Dendritic cell treated with granulocyte-macrophage colony-stimulating factor and Interleukin-4, amounts not matched to agents 40 ng/mL and 50 ng/mL, for 4 days (primary cell): ENCODE results near the gene TBCD.
A peak's percentile ranks its signal among the peaks of the same experiment; 100 is the strongest.

Source experiments
- H3K27ac Mint-ChIP-seq: one replicate; pipeline ENCODE4 v1.8.0; 2022; ENCODE audit warnings: mild to moderate bottlenecking, mixed read lengths
- H3K27me3 Mint-ChIP-seq: one replicate; pipeline ENCODE4 v1.8.0; 2022; ENCODE audit warnings: mild to moderate bottlenecking, mixed read lengths
- H3K36me3 Mint-ChIP-seq: one replicate; pipeline ENCODE4 v1.8.0; 2022; ENCODE audit warnings: low read depth, mixed read lengths
- H3K4me1 Mint-ChIP-seq: one replicate; pipeline ENCODE4 v1.8.0; 2022; ENCODE audit warnings: low read depth, mixed read lengths
- H3K4me3 Mint-ChIP-seq: one replicate; pipeline ENCODE4 v1.8.0; 2022; ENCODE audit warnings: mild to moderate bottlenecking, moderate library complexity, mixed read lengths
- H3K9me3 Mint-ChIP-seq: one replicate; pipeline ENCODE4 v1.8.0; 2022; ENCODE audit warnings: mixed read lengths
- intact Hi-C: fragments of 100-400 bp; cut with micrococcal nuclease; formaldehyde crosslinking; loops from one replicate; pipeline ENCODE4 v1.15.0; 2022

TBCD gene

DNA sequence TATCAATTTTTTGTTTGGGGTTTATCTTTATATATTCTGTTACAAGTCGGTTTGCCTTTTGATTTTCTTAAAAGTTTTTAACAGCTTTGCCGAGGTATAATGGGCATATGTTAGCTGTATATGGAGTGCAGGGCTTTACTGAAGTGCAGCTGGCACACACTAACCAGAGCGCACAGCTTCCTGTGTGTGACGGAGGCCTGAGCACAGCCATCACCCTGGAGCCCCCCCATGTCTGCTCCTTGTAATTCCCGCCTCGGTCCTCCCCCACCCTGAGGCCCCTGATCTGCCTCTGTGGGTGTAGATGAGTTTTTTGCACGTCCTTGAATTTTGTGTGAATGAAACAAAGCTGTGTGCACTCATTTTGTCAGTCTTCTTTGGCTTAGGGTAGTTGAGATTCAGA is 148.1 kb downstream of the TBCD start:
- Mint-ChIP-seq H3K36me3 (peaks cover 94% of the 10 kb centered on the region), H3K4me3 (no peak overlapping the region), H3K27me3 (no peaks in the 10 kb centered on the region), H3K9me3 (no peaks in the 10 kb centered on the region), H3K4me1 (no peaks in the 10 kb centered on the region), H3K27ac (no peak overlapping the region)
- intact Hi-C loops = no loop called here

DNA sequence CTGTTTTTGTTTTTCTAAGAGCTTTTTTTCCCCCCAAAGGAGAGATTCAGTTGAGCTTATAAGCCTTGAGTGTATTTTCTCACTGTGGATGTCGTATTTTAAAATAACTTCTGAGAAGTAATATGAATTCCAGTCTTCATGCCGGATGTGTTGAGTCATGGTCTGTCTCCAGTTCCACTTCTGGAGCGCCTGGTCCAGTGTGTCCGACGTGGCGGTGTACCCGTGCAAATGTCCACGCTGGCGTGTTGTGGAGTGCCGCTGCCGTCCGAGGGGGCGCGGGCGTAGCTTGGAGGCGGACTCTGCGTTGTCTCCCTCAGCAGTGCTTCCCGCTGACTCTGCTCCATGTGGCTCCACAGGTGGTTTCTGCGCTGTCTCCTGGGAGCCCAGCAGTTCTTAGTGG is 148.9 kb downstream of the TBCD start:
- intact Hi-C loops = no loop called here
- peaks cover 90% of the 10 kb centered on the region for H3K36me3 Mint-ChIP-seq

DNA sequence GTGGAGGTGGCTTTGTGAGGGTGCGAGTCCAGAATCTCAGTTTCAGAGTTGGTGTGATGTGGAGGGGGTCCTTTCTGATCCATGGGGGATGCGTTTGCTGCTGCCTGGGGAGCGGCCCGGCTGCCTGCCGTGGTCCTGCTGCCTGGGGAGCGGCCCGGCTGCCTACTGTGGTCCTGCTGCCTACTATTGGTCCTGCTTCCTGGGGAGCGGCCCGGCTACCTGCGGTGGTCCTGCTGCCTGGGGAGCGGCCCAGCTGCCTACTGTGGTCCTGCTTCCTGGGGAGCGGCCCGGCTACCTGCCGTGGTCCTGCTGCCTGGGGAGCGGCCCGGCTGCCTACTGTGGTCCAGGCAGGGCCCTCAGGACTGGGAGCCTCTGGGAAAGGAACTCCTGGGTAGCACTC is 149.5 kb downstream of the TBCD start:
- Mint-ChIP-seq H3K36me3 (peaks cover 90% of the 10 kb centered on the region), H3K4me1 (no peaks in the 10 kb centered on the region), H3K9me3 (no peaks in the 10 kb centered on the region), H3K4me3 (no peak overlapping the region), H3K27ac (no peak overlapping the region), H3K27me3 (no peaks in the 10 kb centered on the region)
- intact Hi-C loops = no loop called here

More for the DNA sequence above, 148.9 kb downstream of the TBCD start:
- Mint-ChIP-seq H3K4me1 (no peaks in the 10 kb centered on the region), H3K4me3 (no peak overlapping the region), H3K27me3 (no peaks in the 10 kb centered on the region), H3K27ac (no peak overlapping the region), H3K9me3 (no peaks in the 10 kb centered on the region)

DNA sequence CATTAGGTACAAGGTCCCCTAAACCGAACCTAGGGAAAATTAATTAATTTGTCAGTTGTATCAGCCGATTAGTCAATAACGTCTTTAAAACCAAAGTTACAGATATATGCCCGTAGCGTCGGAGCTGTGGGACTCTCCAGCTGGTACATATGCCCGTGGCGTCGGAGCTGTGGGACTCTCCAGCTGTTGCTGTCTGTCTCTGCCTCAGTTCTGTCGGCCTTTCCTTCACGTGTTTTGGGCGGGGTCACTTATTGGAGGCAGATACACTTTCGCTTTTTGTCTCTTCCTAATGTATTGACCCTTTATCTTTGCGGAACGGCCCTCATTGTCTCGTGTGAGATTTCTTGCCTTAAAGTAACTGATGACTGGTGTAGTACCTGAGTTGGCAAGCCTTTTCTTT is 150.0 kb downstream of the TBCD start:
- Mint-ChIP-seq H3K27ac (no peak overlapping the region), H3K27me3 (no peaks in the 10 kb centered on the region)

DNA sequence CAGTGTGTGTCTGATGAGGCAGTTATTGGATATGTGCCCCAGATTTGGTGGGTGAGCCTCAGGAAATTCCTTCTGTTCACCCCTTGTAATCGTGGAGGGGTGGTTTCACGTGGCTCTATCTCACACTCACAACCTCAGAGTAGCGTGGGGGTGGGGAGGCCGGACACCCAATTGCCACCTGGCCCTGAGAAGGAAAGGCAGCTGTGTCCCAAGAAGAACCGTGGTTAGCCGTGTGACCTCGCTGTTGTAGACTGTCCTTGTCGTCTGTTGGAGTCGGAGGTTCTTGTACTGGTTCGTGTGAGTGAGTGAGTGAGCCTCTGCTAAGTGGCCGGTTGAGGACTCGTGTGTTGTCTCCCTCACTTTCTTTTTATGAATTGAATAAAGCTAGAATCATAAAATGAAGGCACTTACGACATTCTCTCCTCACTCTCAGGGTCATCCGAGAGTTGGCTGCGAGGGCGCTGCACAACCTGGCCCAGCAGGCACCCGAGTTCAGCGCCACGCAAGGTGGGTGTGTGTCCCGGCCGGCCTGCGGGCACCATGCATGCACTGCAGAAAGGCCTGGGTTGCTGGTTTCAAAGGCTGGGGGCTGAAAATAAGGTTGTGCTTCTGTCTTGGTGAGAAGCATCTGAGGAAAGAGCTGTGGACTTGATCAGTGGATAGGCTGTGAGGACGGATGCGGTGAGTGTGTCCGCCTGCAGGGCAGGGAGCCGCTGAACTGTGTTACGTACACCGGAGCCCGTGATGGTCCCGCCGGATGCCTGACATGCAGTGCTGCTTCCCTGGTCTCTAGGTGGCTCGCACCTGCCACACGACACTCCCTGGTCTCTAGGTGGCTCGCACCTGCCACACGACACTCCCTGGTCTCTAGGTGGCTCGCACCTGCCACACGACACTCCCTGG is 151.4 kb downstream of the TBCD start:
- peaks cover 92% of the 10 kb centered on the region for H3K36me3 Mint-ChIP-seq
- H3K27ac Mint-ChIP-seq = no peak overlapping the region
- H3K9me3 Mint-ChIP-seq = no peaks in the 10 kb centered on the region
- no peak overlapping the region for H3K4me3 Mint-ChIP-seq
- H3K4me1 Mint-ChIP-seq = no peaks in the 10 kb centered on the region
- intact Hi-C loops = no loop called here
- no peaks in the 10 kb centered on the region for H3K27me3 Mint-ChIP-seq

More for the DNA sequence above, 150.0 kb downstream of the TBCD start:
- H3K4me3 Mint-ChIP-seq = no peak overlapping the region
- intact Hi-C loops = no loop called here
- H3K4me1 Mint-ChIP-seq = no peaks in the 10 kb centered on the region
- peaks cover 90% of the 10 kb centered on the region for H3K36me3 Mint-ChIP-seq
- H3K9me3 Mint-ChIP-seq = no peaks in the 10 kb centered on the region

GRCh38 chr17:82905130-82905529 is 153.3 kb downstream of the TBCD start:
- intact Hi-C loops = no loop called here
- Mint-ChIP-seq H3K4me3 (no peak overlapping the region), H3K27ac (no peak overlapping the region), H3K4me1 (peaks cover 1% of the 10 kb centered on the region), H3K9me3 (no peaks in the 10 kb centered on the region), H3K27me3 (no peaks in the 10 kb centered on the region), H3K36me3 (peaks cover 93% of the 10 kb centered on the region)

DNA sequence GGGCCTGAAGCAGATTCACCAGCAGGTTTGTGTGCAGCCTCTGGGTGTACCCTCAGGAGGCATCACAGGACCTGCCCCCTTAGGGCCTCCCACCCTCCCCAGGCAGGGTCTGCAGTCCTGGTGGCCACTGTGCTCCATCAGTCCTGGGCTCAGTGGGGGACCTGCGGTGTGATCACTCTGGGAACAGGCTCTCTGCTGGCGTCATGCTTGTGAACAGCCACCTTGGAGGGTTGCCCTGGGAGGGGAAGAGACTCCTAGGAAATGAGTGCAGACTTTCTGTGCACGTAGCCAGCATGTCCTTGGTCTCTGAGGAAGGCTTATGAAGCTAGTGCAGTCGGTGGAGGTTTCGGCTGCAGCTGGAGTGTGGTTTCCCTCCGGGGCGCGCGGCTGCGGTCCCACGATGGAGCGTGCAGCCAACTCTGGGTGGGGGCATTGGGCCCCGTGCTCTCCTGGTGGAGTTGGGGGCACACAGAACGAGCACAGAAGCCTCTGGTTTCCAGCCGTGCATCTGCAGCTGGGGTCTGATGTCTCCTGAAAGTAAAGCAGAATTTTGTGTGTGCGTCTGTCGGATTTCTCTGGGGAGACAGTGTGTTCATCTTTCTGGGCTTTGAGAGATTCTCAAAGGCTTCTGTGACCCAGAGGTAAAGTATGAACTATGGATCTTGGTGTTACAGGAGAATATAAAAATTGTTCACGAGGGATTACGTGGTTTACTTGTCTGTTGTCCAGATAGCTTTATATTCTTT is 156.1 kb downstream of the TBCD start:
- Mint-ChIP-seq H3K9me3 (no peaks in the 10 kb centered on the region), H3K36me3 (peaks cover 75% of the 10 kb centered on the region), H3K4me1 (peaks cover 30% of the 10 kb centered on the region), H3K4me3 (no peak overlapping the region), H3K27ac (no peak overlapping the region), H3K27me3 (no peaks in the 10 kb centered on the region)
- intact Hi-C loops = no loop called here

DNA sequence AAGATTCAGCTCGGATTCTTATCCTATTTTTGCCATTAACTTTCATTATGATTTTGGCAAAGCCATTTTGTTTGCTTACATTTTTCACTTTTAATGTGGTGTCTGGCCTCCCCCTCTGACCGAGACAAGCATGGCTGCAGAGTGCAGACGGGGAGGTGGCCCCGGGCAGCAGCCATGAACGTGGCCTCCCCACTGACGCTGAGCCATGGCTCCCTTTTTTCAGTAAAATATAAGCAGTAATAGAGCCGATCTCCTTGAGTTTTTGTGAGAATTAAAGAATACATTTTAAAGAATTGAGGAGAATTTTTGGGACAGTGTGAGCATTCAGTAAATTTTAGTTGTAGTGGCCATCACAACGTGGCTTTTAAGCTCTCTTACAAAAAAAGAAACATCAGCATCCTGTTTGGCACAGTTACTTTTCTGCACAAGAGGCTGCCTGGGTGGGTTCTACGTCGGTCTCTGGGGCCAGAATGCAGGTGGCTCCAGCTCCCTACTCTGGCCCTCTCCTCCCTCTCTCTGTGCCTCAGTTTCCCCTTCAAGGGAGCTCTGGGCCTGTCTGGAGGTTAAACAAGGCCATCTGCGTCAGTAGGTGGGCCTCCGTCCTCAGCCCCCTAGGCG is 156.8 kb downstream of the TBCD start:
- Mint-ChIP-seq H3K4me1 (peaks cover 37% of the 10 kb centered on the region), H3K27ac (no peak overlapping the region), H3K27me3 (no peaks in the 10 kb centered on the region), H3K9me3 (no peaks in the 10 kb centered on the region), H3K4me3 (no peak overlapping the region), H3K36me3 (peaks cover 75% of the 10 kb centered on the region)
- intact Hi-C loops = no loop called here

DNA sequence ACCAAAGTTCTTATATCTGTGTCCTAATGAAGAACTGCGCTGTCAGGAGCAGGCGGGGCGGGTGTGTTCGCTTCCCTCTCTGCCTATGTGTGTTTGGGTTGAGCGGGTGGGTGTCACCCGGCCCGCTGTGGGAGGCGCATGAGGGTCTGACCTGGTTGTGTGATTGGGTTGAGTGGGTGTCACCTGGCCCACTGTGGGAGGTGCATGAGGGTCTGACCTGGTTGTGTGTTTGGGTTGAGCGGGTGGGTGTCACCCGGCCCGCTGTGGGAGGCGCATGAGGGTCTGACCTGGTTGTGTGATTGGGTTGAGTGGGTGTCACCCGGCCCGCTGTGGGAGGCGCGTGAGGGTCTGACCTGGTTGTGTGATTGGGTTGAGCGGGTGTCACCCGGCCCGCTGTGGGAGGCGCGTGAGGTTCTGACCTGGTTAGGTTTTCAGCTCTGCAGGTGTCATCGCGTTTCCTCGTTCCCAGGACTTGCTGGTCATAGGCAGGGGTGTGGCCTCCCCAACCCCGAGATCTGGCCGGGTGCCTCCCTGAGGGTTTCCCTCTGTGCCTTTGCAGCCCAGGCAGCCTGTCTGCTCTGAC is 157.5 kb downstream of the TBCD start:
- Mint-ChIP-seq H3K9me3 (no peaks in the 10 kb centered on the region), H3K36me3 (peaks cover 76% of the 10 kb centered on the region), H3K27ac (no peak overlapping the region), H3K27me3 (no peaks in the 10 kb centered on the region), H3K4me3 (no peak overlapping the region), H3K4me1 (peaks cover 39% of the 10 kb centered on the region)
- intact Hi-C loops = no loop called here

DNA sequence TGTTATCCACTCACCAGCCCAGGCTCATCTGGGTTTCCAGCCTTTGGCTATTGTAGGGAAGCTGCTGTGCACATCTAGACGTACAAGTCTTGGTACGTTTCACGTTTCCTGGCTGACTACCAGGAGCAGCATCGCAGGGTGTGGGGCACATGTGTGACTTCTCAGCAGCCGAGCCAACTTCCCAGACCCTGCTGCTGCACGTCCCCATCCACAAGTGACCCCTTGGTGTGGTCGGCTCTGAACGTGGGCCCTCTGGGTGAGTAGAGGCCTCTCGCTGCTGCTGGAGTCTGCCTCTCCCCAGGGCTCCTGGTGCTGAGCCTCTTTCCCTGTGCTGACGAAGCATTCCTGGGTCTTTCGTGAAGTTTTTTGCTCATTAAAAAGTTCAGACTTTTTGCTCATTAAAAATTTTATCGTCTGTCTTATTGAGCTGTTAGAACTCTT is 158.2 kb downstream of the TBCD start:
- no peaks in the 10 kb centered on the region for H3K9me3 Mint-ChIP-seq
- peak overlapping the region; percentile 57 for H3K27ac Mint-ChIP-seq
- H3K36me3 Mint-ChIP-seq = peaks cover 76% of the 10 kb centered on the region
- intact Hi-C loops = loop anchor here (5.0 kb wide), 1 partner anchor 128 kb away; no protein-coding TSS in a partner anchor
- peaks cover 39% of the 10 kb centered on the region for H3K4me1 Mint-ChIP-seq
- no peak overlapping the region for H3K4me3 Mint-ChIP-seq
- H3K27me3 Mint-ChIP-seq = no peaks in the 10 kb centered on the region

DNA sequence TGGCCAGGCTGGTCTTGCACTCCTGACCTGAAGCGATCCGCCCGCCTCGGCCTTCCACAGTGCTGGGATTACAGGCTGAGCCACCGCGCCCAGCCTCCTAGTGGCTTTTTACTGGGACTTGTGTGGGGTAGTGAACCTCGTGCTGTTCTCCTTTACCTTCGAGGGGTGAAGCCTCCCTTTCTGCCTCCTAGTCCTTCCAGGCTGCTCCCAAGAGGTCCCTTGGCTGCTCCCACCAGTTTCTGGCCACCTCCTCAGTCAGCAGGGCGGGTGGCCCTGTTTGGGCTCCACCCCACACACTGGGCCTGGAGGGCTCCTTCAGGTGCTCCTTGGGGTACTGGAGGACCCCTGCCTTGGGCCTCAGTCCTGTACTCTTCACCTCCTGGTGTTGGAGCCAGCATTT is 158.9 kb downstream of the TBCD start:
- H3K4me3 Mint-ChIP-seq = no peak overlapping the region
- H3K27me3 Mint-ChIP-seq = no peaks in the 10 kb centered on the region
- intact Hi-C loops = loop anchor here (5.0 kb wide), 1 partner anchor 128 kb away; no protein-coding TSS in a partner anchor
- peaks cover 39% of the 10 kb centered on the region for H3K4me1 Mint-ChIP-seq
- H3K9me3 Mint-ChIP-seq = no peaks in the 10 kb centered on the region
- H3K36me3 Mint-ChIP-seq = peaks cover 79% of the 10 kb centered on the region
- H3K27ac Mint-ChIP-seq = peak overlapping the region; percentile 57

DNA sequence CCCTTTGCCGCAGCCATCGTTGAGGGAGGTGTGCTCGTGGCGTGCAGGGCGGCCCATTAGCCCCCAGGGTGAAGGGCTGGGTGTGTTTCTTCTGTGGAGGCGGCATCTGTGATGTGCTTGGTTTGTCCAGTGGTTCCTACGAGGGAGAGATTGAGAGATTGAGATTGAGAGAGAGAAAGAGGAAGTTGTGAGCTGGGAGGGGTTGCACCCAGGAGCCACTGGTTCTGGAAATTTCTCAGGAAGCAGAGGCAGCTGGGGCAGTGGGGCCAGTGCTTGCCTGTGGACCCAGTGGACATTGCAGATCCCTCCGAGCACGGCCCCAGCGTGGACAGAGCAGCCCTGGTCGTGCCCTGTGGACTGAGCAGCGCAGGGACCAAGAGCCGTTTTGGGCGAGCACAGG is 160.0 kb downstream of the TBCD start:
- peak overlapping the region; percentile 84 for H3K27ac Mint-ChIP-seq
- intact Hi-C loops = loop anchor here (5.0 kb wide), 1 partner anchor 130 kb away; no protein-coding TSS in a partner anchor

GRCh38 chr17:82912484-82913089 is 160.7 kb downstream of the TBCD start:
- H3K27ac Mint-ChIP-seq = peak overlapping the region; percentile 84
- no peak overlapping the region for H3K4me3 Mint-ChIP-seq
- peaks cover 68% of the 10 kb centered on the region for H3K36me3 Mint-ChIP-seq
- peaks cover 40% of the 10 kb centered on the region for H3K4me1 Mint-ChIP-seq
- intact Hi-C loops = loop anchor here (5.0 kb wide), 1 partner anchor 130 kb away; no protein-coding TSS in a partner anchor
- H3K9me3 Mint-ChIP-seq = no peaks in the 10 kb centered on the region
- H3K27me3 Mint-ChIP-seq = no peaks in the 10 kb centered on the region

More for the DNA sequence above, 160.0 kb downstream of the TBCD start:
- H3K27me3 Mint-ChIP-seq = no peaks in the 10 kb centered on the region
- peaks cover 75% of the 10 kb centered on the region for H3K36me3 Mint-ChIP-seq
- peaks cover 39% of the 10 kb centered on the region for H3K4me1 Mint-ChIP-seq
- peak overlapping the region; percentile 43 for H3K4me3 Mint-ChIP-seq
- H3K9me3 Mint-ChIP-seq = no peaks in the 10 kb centered on the region
